ENCODE data around the gene DEFB123.

Gene DEFB123

GRCh38 chr20:31476294-31476585 lies 35.8 kb downstream of the DEFB123 start:
- Histone ChIP-seq H3K9me3 (ENCODE audit: severe bottlenecking) (no peaks in the 10 kb centered on the region), H3K4me3 (ENCODE audit: low read depth, low read length) (no peak overlapping the region), H3K27ac (no peak overlapping the region), H3K27me3 (ENCODE audit: insufficient read depth, low read depth, severe bottlenecking) (no peaks in the 10 kb centered on the region), H3K36me3 (no peaks in the 10 kb centered on the region)
- no peak for DNase-seq
- no peak for TF ChIP-seq CTCF (IDR thresholded peaks at IDR 0.05; ENCODE audit: low read depth, low read length)

- no peak overlapping the region for H3K4me3 ChIP-seq (ENCODE audit: low read depth, low read length)
- H3K27me3 ChIP-seq (ENCODE audit: insufficient read depth, low read depth, severe bottlenecking): no peaks in the 10 kb centered on the region
- no peaks in the 10 kb centered on the region for H3K36me3 ChIP-seq
- H3K9me3 ChIP-seq (ENCODE audit: severe bottlenecking): no peaks in the 10 kb centered on the region
- no peak overlapping the region for H3K27ac ChIP-seq
- TF ChIP-seq CTCF (IDR thresholded peaks at IDR 0.05; ENCODE audit: low read depth, low read length): no peak
- no peak for DNase-seq
Observed at GRCh38 chr20:31476643-31477215, 36.3 kb downstream of the DEFB123 start.

- Histone ChIP-seq H3K27me3 (ENCODE audit: insufficient read depth, low read depth, severe bottlenecking) (no peaks in the 10 kb centered on the region), H3K36me3 (no peaks in the 10 kb centered on the region), H3K27ac (no peak overlapping the region), H3K9me3 (ENCODE audit: severe bottlenecking) (no peaks in the 10 kb centered on the region), H3K4me3 (ENCODE audit: low read depth, low read length) (no peak overlapping the region)
- no peak for DNase-seq
- no peak for TF ChIP-seq CTCF (IDR thresholded peaks at IDR 0.05; ENCODE audit: low read depth, low read length)
Observed at GRCh38 chr20:31484001-31484400, 43.6 kb downstream of the DEFB123 start.

GRCh38 chr20:31485450-31486339 lies 45.3 kb downstream of the DEFB123 start:
- H3K9me3 ChIP-seq (ENCODE audit: severe bottlenecking): no peaks in the 10 kb centered on the region
- DNase-seq: no peak
- no peaks in the 10 kb centered on the region for H3K36me3 ChIP-seq
- no peaks in the 10 kb centered on the region for H3K27me3 ChIP-seq (ENCODE audit: insufficient read depth, low read depth, severe bottlenecking)
- H3K4me3 ChIP-seq (ENCODE audit: low read depth, low read length): no peak overlapping the region
- no peak for TF ChIP-seq CTCF (IDR thresholded peaks at IDR 0.05; ENCODE audit: low read depth, low read length)
- H3K27ac ChIP-seq: no peak overlapping the region

- H3K27ac ChIP-seq: no peak overlapping the region
- H3K27me3 ChIP-seq (ENCODE audit: insufficient read depth, low read depth, severe bottlenecking): no peaks in the 10 kb centered on the region
- no peaks in the 10 kb centered on the region for H3K36me3 ChIP-seq
- no peak for DNase-seq
- TF ChIP-seq CTCF (IDR thresholded peaks at IDR 0.05; ENCODE audit: low read depth, low read length): no peak
- no peaks in the 10 kb centered on the region for H3K9me3 ChIP-seq (ENCODE audit: severe bottlenecking)
- H3K4me3 ChIP-seq (ENCODE audit: low read depth, low read length): no peak overlapping the region
Observed at GRCh38 chr20:31488115-31488514, 47.7 kb downstream of the DEFB123 start.

Measured in WERI-Rb-1 (cell line).